AG09319 (cell line): ENCODE data around the gene LRRC26.
"Not testable (repeated sequence)": the region's sequence is repeated elsewhere in the genome, so short reads cannot be mapped to it uniquely, and the experiment has no call there.

Experiments
- DNase-seq: peaks from one replicate; pipeline ENCODE4 v3.0.0-alpha.2; 2010; ENCODE audit warnings: low read depth; ENCODE audit errors: extremely low read depth
- TF ChIP-seq, protein P1 (sequence below): IDR thresholded peaks from 2 replicates; pipeline ENCODE4 v1.5.1; 2011; ENCODE audit warnings: low read depth, mild to moderate bottlenecking, inconsistent platforms, low read length, moderate library complexity

Gene LRRC26

DNA sequence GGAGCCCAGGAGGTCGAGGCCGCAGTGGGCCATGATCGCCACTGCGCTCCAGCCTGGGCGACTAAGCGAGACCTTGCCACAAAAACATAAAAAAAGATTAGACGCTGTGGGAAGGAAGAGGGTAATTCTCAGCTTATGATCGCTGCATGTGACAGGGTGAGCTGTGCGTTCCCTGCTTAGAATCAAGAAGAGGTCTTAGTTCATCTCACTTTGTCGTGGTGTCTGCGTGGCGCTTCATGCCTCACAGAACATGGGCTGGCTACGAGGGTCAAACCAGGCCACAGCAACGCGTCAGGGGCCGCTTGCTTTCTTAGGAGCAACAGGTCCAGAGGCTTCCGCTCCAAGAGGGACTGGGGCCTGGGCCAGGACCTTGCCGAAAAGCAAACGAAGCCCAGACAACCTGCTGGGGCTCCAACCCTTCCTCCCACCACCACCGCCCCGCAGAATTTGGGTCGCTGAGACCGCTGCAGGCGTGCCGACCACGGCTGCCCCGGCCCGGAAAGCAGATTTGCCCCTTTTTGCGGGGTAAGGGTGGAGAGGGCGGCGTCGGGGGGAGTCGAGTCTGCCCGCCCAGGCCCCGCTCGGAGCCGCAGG lies 40.9 kb downstream of the LRRC26 start:
- no peak for DNase-seq
- TF ChIP-seq, protein P1, sequence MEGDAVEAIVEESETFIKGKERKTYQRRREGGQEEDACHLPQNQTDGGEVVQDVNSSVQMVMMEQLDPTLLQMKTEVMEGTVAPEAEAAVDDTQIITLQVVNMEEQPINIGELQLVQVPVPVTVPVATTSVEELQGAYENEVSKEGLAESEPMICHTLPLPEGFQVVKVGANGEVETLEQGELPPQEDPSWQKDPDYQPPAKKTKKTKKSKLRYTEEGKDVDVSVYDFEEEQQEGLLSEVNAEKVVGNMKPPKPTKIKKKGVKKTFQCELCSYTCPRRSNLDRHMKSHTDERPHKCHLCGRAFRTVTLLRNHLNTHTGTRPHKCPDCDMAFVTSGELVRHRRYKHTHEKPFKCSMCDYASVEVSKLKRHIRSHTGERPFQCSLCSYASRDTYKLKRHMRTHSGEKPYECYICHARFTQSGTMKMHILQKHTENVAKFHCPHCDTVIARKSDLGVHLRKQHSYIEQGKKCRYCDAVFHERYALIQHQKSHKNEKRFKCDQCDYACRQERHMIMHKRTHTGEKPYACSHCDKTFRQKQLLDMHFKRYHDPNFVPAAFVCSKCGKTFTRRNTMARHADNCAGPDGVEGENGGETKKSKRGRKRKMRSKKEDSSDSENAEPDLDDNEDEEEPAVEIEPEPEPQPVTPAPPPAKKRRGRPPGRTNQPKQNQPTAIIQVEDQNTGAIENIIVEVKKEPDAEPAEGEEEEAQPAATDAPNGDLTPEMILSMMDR, result no peak

DNA sequence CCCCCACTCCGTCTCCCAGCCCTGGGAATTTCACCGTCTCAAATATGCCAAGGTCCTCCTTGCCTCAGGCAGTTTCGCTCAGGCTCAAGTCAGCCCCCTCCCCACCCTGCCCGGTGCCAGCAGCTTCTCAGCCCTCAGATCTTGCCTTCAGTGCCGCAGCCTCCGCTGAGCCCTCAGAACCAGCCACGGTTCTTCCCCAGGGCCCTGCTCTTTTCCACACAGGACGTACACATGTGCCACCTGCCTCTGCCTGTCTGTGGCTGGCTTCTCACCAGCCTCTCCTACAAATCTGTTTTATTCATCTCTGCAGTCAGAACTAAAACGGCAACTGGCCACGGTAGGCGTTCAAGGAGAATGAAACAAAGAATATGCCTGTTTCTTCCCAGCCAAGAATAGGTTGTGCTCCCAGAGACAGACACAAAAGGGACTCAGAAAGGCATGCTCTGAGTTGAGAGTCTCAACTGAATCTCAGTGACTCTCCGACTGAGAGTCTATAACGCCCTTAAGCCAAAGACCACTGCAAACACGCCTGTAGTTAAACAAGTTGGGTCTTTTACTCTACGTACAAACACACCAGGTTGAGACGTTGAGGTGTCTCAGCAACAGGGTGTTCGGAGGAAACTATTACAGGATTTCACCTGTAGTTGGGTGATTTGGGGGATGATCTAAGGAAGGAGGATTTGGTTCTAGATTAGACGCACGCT lies 41.5 kb downstream of the LRRC26 start:
- TF ChIP-seq, protein P1, result no peak
- no peak for DNase-seq

DNA sequence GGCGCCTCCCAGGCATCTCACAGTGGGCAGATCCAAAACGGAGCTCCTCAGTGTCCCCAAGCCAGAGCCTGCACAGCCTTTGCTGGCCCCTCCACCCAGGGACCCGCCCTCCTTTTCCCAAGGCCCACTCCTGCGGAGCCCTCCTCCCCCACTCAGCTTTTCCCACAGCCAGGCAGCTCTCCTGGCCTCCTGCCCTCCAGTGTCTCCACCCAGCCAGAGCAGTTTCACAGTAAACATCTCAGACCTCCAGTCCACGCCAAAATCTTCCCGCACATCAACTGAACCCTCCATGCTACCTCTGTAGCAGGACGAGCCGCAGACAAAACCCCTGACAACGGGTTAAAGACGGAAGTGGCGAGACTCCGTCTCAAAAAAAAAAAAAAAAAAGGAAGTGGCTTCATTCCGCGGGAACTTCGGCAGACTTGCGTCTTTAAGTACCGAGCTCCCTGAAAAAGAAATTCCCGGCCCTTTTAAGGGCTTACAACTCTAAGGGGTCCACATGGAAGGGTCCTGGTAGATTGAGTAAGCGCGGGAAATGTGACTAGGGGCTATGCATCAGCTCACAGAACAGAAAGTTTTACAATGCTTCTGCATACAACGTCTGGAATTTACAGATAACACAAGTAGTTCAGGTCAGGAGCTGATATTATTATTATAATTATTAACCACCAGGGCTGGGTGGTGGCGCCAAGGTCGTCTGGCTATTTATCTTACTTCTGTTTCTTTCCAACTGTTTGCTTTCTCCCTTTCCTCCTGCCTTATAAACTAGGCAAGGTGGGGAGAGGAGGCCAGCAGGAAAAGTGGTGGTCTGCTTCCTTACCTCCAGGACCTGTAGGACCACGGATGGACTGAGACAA lies 42.3 kb downstream of the LRRC26 start:
- no peak for DNase-seq
- TF ChIP-seq, protein P1, result no peak

DNA sequence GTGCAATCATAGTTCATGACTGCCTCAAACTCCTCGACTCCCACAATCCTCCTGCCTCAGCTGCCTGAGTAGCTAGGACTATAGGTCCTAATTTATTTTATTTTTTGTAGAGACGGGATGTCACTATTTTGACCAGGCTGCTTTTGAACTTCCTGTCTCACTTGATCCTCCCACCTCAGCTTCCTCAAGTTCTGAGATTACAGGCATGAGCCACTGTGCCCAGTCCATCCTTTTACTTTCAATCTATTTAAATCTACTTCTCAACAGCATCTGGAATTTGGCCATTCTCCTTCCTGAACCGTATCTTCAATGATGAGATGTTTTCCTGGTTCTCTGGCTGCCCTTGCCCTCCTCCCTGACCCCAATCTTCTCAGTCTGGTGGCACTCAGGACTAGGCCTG lies 43.1 kb downstream of the LRRC26 start:
- no peak for DNase-seq

DNA sequence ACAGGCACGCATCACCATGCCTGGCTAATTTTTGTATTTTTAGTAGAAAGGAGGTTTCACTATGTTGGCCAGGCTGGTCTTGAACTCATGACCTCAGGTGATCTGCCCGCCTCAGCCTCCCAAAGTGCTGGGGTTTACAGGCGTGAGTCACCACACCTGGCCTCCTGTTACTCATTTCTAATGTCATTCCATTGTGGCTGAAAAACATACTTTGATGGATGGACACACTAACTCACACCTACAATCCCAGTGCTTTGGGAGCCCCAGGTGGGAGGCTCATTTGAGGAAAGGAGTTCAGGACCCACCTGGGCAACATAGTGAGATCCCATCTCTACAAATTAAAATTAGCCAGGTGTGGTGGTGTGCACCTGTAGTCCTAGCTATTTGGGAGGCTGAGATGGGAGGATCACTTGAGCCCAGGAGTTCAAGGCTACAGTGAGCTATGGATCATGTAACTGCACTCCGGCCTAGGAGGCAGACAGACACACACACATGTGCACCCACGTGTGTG lies 45.8 kb downstream of the LRRC26 start:
- not testable (repeated sequence) for DNase-seq

More for the DNA sequence above, 43.1 kb downstream of the LRRC26 start:
- TF ChIP-seq, protein P1, result no peak

DNA sequence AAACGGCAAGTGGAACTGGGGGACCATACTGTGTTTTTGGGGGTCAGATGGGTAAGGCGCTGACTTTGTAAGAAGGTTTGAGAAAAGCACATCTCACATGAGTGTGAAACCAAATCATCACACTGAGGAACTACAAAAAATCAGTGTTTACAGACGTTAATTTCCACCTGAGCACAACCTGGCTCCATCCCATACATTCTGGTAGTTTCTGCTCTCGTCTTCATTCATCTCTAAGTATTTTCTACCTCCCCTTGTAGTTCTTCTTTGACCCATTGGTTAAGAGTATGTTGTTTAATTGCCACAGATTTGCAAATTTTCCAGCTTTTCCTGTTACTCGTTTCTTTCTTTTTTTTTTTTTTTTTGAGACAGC lies 46.4 kb downstream of the LRRC26 start:
- TF ChIP-seq, protein P1, result no peak
- DNase-seq, result no peak

DNA sequence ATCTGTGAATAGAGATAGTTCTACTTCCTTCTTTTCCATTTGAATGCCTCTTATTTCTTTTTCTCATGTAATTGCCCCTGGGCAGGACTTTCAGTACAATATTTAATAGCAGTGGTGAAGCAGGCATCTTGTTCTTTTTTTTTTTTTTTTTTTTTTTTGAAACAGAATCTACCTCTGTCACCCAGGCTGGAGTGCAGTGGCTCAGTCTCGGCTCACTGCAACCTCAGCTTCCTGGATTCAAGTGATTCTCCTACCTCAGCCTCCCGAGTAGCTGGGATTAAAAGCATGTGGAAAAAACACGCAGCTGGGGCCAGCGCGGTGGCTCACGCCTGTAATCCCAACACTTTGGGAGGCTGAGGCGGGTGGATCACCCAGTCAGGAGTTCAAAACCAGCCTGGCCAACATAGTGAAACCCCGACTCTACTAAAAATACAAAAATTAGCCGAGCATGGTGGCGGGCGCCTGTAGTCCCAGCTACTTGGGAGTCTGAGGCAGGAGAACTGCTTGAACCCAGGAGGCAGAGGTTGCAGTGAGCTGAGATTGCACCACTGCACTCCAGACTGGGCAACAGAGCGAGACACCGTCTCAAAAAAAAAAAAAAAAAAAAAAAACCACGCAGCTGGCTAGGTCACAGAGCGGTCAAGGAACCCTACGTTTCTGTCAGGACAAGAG lies 46.9 kb downstream of the LRRC26 start:
- DNase-seq, result not testable (repeated sequence)

DNA sequence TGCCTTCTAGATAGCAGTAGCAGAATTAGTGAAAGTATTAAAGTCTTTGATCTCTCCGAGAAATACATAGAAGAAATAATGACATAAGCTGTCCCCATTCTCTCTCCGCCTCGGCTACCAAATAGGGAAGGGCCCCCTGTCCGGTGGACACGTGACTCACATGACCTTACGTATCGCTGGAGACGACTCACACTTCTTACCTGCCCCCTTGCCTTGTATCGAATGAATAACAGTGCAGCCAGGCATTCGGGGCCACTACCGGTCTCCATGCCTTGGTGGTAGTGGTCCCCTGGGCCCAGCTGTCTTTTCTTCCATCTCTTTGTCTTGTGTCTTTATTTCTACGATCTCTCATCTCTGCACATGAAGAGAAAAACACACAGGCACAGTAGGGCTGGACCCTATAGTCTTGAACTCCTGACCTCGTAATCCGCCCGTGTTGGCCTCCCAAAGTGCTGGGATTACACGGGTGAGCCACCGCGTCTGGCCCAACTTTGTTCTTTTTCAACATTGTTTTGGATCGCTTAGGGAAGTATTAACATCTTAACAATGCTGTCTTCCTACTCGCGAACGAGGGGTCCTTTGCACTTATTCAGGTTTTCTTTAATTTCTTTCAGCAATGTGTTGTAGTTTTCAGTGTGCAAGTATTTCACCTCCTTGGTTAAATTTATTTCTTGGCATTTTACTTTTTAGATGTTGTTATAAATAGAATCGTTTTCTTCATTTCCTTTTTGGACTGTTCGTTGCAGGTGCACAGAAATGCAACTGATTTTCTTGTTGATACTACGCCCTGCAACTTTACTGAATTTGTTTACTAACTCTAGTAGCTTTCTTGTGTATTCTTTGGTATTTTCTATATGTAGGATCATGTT lies 47.7 kb downstream of the LRRC26 start:
- not testable (repeated sequence) for DNase-seq
